Ishikawa (cell line): ENCODE data around the gene LILRB3.
A peak's percentile ranks its signal among the peaks of the same experiment; 100 is the strongest.

Source experiments
- CEBPB ChIP-seq: IDR thresholded peaks from 2 replicates; pipeline ENCODE4 v1.6.1; 2012
- CREB1 ChIP-seq: IDR thresholded peaks from 2 replicates; pipeline ENCODE4 v1.6.1; 2012; ENCODE audit warnings: low read depth
- EGR1 ChIP-seq: IDR thresholded peaks from 2 replicates; pipeline ENCODE4 v1.6.1; 2012
- EP300 ChIP-seq: IDR thresholded peaks from 2 replicates; pipeline ENCODE4 v1.6.1; 2012; ENCODE audit warnings: borderline replicate concordance
- FOXM1 ChIP-seq: IDR thresholded peaks from 2 replicates; pipeline ENCODE4 v1.6.1; 2012; ENCODE audit warnings: low read depth, borderline replicate concordance
- NFIC ChIP-seq: IDR thresholded peaks from 2 replicates; pipeline ENCODE4 v1.6.1; 2012
- RAD21 ChIP-seq: IDR thresholded peaks from 2 replicates; pipeline ENCODE4 v1.6.1; 2012; ENCODE audit warnings: low read depth
- TAF1 ChIP-seq: IDR thresholded peaks from 2 replicates; pipeline ENCODE4 v1.6.1; 2012; ENCODE audit warnings: low read depth, mild to moderate bottlenecking
- TCF12 ChIP-seq: IDR thresholded peaks from 2 replicates; pipeline ENCODE4 v1.6.1; 2012; ENCODE audit warnings: low read depth
- TEAD4 ChIP-seq: IDR thresholded peaks from 2 replicates; pipeline ENCODE4 v1.6.1; 2012
- YY1 ChIP-seq: IDR thresholded peaks from 2 replicates; pipeline ENCODE4 v1.6.1; 2012; ENCODE audit warnings: low read depth
- ZBTB7A ChIP-seq: IDR thresholded peaks from 2 replicates; pipeline ENCODE4 v1.6.1; 2012; ENCODE audit warnings: low read depth
- TF ChIP-seq, protein P1 (sequence below): IDR thresholded peaks from 2 replicates; pipeline ENCODE4 v1.6.1; 2012; ENCODE audit warnings: low read depth, mild to moderate bottlenecking
- TF ChIP-seq, protein P2 (sequence below): IDR thresholded peaks from 2 replicates; pipeline ENCODE4 v1.6.1; 2012
- TF ChIP-seq, protein P3 (sequence below): IDR thresholded peaks from 2 replicates; pipeline ENCODE4 v1.6.1; 2012

Gene LILRB3

DNA sequence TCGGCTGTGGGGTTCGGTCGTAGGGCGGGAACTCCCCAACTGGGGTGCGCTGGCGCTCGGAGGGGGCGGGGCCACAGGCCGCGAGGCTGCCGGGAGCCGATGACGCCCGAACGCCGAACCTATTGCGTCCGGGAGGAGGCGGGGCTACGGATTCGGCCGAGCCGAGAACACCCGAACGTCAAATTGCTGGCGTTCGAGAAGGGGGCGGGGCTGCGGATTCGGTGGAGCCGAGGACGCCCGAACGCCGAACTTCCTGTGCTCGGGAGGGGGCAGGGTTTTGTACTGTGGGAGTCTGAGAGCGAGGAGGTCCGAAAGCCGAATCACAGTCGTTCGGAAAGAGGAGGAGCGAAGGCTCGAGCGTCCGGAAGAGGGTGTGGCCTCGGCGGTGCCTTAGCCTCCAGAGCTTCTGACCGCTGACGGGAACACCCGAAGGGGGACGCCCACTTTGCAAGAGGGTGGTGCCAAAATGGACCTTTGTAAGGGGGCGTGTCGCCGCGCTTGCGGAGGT lies 32.2 kb downstream of the LILRB3 start:
- TF ChIP-seq, protein P1, sequence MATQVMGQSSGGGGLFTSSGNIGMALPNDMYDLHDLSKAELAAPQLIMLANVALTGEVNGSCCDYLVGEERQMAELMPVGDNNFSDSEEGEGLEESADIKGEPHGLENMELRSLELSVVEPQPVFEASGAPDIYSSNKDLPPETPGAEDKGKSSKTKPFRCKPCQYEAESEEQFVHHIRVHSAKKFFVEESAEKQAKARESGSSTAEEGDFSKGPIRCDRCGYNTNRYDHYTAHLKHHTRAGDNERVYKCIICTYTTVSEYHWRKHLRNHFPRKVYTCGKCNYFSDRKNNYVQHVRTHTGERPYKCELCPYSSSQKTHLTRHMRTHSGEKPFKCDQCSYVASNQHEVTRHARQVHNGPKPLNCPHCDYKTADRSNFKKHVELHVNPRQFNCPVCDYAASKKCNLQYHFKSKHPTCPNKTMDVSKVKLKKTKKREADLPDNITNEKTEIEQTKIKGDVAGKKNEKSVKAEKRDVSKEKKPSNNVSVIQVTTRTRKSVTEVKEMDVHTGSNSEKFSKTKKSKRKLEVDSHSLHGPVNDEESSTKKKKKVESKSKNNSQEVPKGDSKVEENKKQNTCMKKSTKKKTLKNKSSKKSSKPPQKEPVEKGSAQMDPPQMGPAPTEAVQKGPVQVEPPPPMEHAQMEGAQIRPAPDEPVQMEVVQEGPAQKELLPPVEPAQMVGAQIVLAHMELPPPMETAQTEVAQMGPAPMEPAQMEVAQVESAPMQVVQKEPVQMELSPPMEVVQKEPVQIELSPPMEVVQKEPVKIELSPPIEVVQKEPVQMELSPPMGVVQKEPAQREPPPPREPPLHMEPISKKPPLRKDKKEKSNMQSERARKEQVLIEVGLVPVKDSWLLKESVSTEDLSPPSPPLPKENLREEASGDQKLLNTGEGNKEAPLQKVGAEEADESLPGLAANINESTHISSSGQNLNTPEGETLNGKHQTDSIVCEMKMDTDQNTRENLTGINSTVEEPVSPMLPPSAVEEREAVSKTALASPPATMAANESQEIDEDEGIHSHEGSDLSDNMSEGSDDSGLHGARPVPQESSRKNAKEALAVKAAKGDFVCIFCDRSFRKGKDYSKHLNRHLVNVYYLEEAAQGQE = no peak
- TF ChIP-seq TAF1 (no peak), NFIC (no peak), YY1 (no peak), FOXM1 (no peak), CREB1 (peak; percentile 66)

DNA sequence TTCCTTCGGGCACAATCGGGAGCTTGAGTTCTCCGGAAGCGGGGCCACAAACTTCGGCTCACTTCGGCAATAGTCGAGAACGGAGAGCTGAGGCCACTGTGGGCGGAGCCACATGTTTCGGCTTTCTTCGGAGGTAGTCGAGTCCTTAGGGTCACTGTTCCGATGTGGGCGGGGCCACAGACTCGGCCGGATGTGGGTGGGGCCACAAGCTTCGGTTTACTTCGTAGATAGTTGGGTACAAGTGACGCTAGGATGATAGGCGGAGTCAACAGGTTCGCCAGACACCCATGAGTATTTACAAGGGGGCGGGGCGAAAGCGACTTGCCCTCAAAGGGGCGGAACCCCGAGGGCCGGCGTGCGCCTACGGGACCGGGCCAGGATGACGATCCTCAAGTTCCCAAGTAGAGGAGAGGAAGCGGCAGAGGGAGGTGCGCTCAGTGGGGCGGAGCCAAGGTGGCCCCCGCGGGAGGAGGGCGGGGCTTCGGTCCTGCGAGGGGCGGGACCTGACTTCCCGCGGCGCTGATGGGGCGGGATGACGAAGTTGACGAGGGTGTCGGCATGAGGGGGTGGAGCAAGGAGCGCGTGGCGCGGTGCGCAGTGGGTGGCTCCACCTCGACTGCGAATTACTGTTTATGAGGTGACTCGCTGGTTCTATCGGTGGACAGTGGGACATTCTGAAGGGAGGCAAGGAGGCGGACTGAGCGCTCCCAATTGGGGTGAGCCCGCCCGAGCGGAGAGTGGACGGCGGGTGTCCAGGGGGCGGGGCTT lies 32.9 kb downstream of the LILRB3 start:
- TF ChIP-seq EGR1 (peak; percentile 13; the same call in 1 of the 2 replicates), TEAD4 (no peak), TAF1 (0 out of 2 replicates have a peak, but pooled peaks have one; percentile 27), CREB1 (peak; percentile 52; the same call in 1 of the 2 replicates), YY1 (no peak)
- TF ChIP-seq, protein P2, sequence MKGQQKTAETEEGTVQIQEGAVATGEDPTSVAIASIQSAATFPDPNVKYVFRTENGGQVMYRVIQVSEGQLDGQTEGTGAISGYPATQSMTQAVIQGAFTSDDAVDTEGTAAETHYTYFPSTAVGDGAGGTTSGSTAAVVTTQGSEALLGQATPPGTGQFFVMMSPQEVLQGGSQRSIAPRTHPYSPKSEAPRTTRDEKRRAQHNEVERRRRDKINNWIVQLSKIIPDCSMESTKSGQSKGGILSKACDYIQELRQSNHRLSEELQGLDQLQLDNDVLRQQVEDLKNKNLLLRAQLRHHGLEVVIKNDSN = peak; percentile 16; the same call in 1 of the 2 replicates
- TF ChIP-seq, protein P3, sequence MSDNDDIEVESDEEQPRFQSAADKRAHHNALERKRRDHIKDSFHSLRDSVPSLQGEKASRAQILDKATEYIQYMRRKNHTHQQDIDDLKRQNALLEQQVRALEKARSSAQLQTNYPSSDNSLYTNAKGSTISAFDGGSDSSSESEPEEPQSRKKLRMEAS = peak; percentile 86
- TF ChIP-seq, protein P1 = no peak

DNA sequence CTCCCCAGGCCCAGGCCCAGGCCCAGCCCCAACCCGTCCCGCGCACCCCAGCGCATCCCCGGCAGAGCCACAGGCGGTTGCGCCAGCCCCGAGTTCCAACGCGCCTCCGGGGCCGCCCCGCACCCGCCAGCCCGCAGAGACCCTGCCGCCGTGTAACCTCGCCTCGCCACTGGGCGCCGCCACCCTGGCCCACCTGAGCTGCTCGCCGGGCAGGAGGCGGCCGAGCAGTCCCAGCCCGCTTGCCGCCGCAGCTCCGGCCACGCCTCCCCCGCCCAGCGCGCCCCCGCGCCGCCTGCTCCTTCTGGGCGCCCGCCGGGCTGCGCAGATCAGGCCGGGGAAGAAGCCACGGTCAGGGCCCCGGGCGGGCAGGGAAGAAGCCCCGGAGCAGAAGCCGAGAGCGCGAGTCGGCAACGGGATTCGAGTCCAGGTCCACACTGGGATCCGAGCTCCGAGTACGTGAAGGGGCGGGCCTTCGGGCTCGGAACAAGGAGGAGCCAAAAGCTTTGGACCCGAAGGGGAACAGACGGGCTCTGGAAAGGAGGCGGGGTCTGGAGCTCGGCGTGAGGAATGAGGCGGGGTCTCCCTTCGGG lies 33.6 kb downstream of the LILRB3 start, which contains the start of gene MBOAT7:
Gene MBOAT7 (minus strand): TSS at position 436 of the 590 bp plus-strand sequence. CDS start 1,072 bp downstream, outside the sequence.
- TF ChIP-seq EGR1 = peak; percentile 41
- TF ChIP-seq FOXM1 = no peak
- TF ChIP-seq YY1 = no peak
- TF ChIP-seq TAF1 = peak; percentile 45; the same call in 1 of the 2 replicates
- TF ChIP-seq, protein P1 = no peak
- TF ChIP-seq TCF12 = no peak; the same call in 1 of the 2 replicates
- no peak for TF ChIP-seq TEAD4
- TF ChIP-seq CEBPB = no peak
- TF ChIP-seq ZBTB7A = 0 out of 2 replicates have a peak, but pooled peaks have one; percentile 22
- TF ChIP-seq, protein P3 = no peak; the same call in 1 of the 2 replicates

DNA sequence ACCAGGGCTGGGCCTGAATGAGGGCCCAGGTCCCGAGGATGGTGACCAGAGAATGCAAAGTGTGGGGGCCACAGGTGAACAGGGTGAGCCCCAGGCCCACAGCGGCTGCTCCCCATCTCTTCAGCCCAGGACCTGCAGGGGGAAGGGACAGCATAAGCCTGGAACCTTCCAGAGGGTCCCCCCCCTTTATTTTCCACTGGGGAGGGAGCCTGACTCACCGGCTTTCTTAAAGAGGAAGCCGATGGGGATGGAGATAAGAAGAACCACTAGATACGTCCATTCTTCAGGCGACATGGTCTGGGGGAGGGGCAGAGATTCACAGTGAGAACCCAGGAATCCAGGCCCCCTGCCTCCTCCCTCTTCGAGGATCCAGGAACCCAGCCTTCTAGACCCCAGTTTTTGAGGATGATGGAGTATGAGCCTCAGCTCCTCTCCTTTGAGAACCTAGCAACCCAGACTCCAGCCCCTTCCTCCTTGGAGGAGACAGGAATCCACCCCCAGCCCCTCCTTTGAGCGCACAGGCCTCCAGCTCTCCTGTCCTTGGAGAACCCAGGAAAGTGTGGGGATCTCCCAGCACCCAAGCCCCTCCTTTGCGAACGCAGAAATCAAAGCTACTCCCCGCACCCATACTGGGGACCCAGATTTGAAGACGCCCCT lies 34.5 kb downstream of the LILRB3 start:
- TF ChIP-seq CREB1 (no peak), TAF1 (no peak), YY1 (no peak), ZBTB7A (no peak), NFIC (no peak), TCF12 (no peak), RAD21 (no peak), FOXM1 (no peak), CEBPB (no peak), TEAD4 (no peak), EGR1 (no peak), EP300 (no peak)
- TF ChIP-seq, protein P1 = no peak
- TF ChIP-seq, protein P2 = no peak
- TF ChIP-seq, protein P3 = no peak
